Measurements from ENCODE around the gene TSPAN9. TPM values are rescaled to one million over a fixed set of nuclear protein-coding genes. Genes with fewer than 3 reads are reported as not detected.

Gene TSPAN9
- total RNA-seq, 1 experiment from 2014 or later: 35.5 TPM

DNA sequence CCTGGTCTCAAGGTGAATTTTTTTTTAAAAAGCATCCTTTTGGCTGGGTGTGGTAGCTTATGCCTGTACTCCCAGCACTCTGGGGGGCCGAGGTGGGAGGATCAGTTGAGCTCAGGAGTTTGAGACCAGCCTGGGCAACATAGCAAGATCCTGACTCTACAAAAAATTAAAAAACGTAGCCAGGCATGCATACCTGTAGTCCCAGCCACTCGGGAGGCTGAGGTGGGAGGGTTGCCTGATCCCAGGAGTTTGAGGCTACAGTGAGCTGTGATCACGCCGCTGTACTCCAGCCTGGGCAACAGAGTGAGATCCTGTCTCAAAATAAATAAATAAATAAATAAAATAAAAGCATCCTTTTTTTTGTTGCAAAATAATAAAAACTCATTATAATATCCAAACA lies 12.4 kb downstream of the TSPAN9 start:
- intact Hi-C loops (cut with micrococcal nuclease; ENCODE audit: unreplicated experiment): no loop called here
- Histone ChIP-seq H3K36me3 (ENCODE audit: insufficient read depth, low read length, poor library complexity, severe bottlenecking) (no peaks in the 10 kb centered on the region), H3K27ac (ENCODE audit: low read depth, low read length, poor library complexity, severe bottlenecking) (no peak overlapping the region), H3K4me3 (ENCODE audit: low read depth, low read length, poor library complexity, severe bottlenecking) (no peak overlapping the region), H3K4me1 (ENCODE audit: insufficient read depth, low read length, poor library complexity, severe bottlenecking) (no peaks in the 10 kb centered on the region), H3K9me3 (ENCODE audit: low read depth, low read length, poor library complexity, severe bottlenecking) (no peaks in the 10 kb centered on the region), H3K27me3 (replicated peaks; ENCODE audit: insufficient read depth, low read depth, low read length, poor library complexity) (no peaks in the 10 kb centered on the region)
- no peak for DNase-seq (ENCODE audit: low spot score)
- no TSS peak for BruUV-seq (replicated peaks)
- ChIA-PET POLR2A (ENCODE audit: low non-redundant PET) (no interaction called here), CTCF (no interaction called here)
- no peak for TF ChIP-seq EZH2 (IDR thresholded peaks at IDR 0.05; ENCODE audit: borderline replicate concordance, low read depth, low read length, poor library complexity, severe bottlenecking)

DNA sequence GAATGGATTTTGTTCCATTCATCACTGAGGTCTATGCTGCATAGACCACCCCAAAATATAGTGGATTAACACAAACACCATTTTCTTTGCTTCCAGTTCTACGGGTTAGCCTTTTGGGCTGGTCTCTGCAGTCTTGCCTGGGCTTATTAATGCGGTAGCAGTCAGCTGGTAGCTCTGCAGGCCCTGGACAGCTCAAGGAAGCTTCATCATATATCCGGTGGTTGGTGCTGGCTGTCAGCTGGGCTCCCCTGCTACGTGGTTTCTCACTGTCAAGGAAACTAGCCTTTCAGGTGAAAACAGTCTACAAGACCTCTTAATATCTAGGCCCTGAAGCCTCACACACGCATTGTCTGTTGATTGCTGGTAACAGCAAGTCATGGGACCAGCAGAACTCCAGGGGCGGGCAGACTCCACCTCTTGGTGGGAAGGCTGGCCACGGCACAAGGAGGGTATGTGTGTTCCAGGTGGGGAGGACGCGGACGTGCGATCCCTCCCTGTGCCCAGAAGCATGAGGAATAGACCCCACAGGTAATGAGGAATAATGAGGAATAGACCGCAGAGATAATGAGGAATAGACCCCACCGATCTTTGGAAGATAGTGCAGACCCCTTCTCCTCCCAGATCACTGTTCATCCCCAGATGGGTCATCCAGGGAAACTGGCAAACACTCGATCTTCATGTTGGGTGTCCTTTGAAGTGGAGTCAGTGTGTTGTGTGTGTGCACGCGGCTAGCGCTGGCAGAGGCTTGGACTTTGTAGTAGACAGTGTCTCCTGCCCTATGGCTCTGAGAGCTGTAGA lies 13.3 kb downstream of the TSPAN9 start:
- BruUV-seq (replicated peaks): no TSS peak
- Histone ChIP-seq H3K4me1 (ENCODE audit: insufficient read depth, low read length, poor library complexity, severe bottlenecking) (no peaks in the 10 kb centered on the region), H3K4me3 (ENCODE audit: low read depth, low read length, poor library complexity, severe bottlenecking) (no peak overlapping the region), H3K9me3 (ENCODE audit: low read depth, low read length, poor library complexity, severe bottlenecking) (no peaks in the 10 kb centered on the region), H3K36me3 (ENCODE audit: insufficient read depth, low read length, poor library complexity, severe bottlenecking) (no peaks in the 10 kb centered on the region), H3K27me3 (replicated peaks; ENCODE audit: insufficient read depth, low read depth, low read length, poor library complexity) (no peaks in the 10 kb centered on the region), H3K27ac (ENCODE audit: low read depth, low read length, poor library complexity, severe bottlenecking) (no peak overlapping the region)
- intact Hi-C loops (cut with micrococcal nuclease; ENCODE audit: unreplicated experiment): no loop called here
- TF ChIP-seq, protein P1, sequence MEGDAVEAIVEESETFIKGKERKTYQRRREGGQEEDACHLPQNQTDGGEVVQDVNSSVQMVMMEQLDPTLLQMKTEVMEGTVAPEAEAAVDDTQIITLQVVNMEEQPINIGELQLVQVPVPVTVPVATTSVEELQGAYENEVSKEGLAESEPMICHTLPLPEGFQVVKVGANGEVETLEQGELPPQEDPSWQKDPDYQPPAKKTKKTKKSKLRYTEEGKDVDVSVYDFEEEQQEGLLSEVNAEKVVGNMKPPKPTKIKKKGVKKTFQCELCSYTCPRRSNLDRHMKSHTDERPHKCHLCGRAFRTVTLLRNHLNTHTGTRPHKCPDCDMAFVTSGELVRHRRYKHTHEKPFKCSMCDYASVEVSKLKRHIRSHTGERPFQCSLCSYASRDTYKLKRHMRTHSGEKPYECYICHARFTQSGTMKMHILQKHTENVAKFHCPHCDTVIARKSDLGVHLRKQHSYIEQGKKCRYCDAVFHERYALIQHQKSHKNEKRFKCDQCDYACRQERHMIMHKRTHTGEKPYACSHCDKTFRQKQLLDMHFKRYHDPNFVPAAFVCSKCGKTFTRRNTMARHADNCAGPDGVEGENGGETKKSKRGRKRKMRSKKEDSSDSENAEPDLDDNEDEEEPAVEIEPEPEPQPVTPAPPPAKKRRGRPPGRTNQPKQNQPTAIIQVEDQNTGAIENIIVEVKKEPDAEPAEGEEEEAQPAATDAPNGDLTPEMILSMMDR (conservative IDR thresholded peaks at IDR 0.05; ENCODE audit: low read depth, low read length): no peak
- ChIA-PET POLR2A (ENCODE audit: low non-redundant PET) (no interaction called here), CTCF (no interaction called here)
- no peak for DNase-seq (ENCODE audit: low spot score)

DNA sequence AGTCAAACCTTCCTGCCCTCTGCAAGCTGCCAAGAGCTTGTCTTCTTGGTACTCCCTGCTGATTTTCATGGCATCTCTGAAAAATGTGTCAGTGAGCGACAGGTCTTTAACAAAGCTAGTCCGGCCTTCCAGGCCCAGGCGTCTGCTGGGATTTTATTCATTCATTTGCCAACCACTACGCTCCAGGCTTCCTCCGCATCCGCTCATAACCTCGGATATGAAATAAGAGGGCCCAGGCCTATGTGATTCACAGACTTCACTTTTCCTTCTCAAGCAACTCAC lies 13.8 kb downstream of the TSPAN9 start:
- BruUV-seq (replicated peaks): no TSS peak
- no peak for DNase-seq (ENCODE audit: low spot score)
- Histone ChIP-seq H3K4me3 (ENCODE audit: low read depth, low read length, poor library complexity, severe bottlenecking) (no peak overlapping the region), H3K27me3 (replicated peaks; ENCODE audit: insufficient read depth, low read depth, low read length, poor library complexity) (no peaks in the 10 kb centered on the region), H3K9me3 (ENCODE audit: low read depth, low read length, poor library complexity, severe bottlenecking) (no peaks in the 10 kb centered on the region), H3K4me1 (ENCODE audit: insufficient read depth, low read length, poor library complexity, severe bottlenecking) (no peaks in the 10 kb centered on the region), H3K36me3 (ENCODE audit: insufficient read depth, low read length, poor library complexity, severe bottlenecking) (no peaks in the 10 kb centered on the region), H3K27ac (ENCODE audit: low read depth, low read length, poor library complexity, severe bottlenecking) (no peak overlapping the region)
- ChIA-PET POLR2A (ENCODE audit: low non-redundant PET) (no interaction called here), CTCF (no interaction called here)
- TF ChIP-seq, protein P1 (conservative IDR thresholded peaks at IDR 0.05; ENCODE audit: low read depth, low read length): no peak
- no peak for TF ChIP-seq EZH2 (IDR thresholded peaks at IDR 0.05; ENCODE audit: borderline replicate concordance, low read depth, low read length, poor library complexity, severe bottlenecking)
- intact Hi-C loops (cut with micrococcal nuclease; ENCODE audit: unreplicated experiment): no loop called here
